Vagina (tissue), 2 donors: ENCODE measurements around the gene EVPLL.
A peak's percentile ranks its signal among the peaks of the same experiment; 100 is the strongest.

ENCODE experiments used
- CTCF ChIP-seq, 3 experiments: fragments of 450-650 bp in 2 of 3; fragments of 200-600 bp in 1 of 3; sonication (generic) in 1 of 3; IDR thresholded peaks; one replicate each; pipeline ENCODE4 v1.5.1; 2017 to 2019; ENCODE audit warnings: antibody characterized with exemption in 3 of 3, mild to moderate bottlenecking in 2 of 3, moderate library complexity in 2 of 3
- POLR2AphosphoS5 ChIP-seq, 2 donors: sonication (generic); formaldehyde crosslinking; IDR thresholded peaks; one replicate each; pipeline ENCODE4 v1.9.0; 2017; ENCODE audit warnings: antibody characterized with exemption in 2 of 2, mild to moderate bottlenecking in 2 of 2, low read depth in 1 of 2; ENCODE audit not compliant: insufficient read depth in 1 of 2

- TF ChIP-seq POLR2AphosphoS5 (IDR thresholded peaks at IDR 0.05; ENCODE audit: insufficient read depth in 1 of 2, low read depth in 1 of 2) (peak; percentile 36 to 78), CTCF (IDR thresholded peaks at IDR 0.05) (no peak)
These were observed at the start of gene EVPLL for GRCh38 chr17:18377437-18378204.
